ENCODE data around the gene MORC2.

MORC2 gene

DNA sequence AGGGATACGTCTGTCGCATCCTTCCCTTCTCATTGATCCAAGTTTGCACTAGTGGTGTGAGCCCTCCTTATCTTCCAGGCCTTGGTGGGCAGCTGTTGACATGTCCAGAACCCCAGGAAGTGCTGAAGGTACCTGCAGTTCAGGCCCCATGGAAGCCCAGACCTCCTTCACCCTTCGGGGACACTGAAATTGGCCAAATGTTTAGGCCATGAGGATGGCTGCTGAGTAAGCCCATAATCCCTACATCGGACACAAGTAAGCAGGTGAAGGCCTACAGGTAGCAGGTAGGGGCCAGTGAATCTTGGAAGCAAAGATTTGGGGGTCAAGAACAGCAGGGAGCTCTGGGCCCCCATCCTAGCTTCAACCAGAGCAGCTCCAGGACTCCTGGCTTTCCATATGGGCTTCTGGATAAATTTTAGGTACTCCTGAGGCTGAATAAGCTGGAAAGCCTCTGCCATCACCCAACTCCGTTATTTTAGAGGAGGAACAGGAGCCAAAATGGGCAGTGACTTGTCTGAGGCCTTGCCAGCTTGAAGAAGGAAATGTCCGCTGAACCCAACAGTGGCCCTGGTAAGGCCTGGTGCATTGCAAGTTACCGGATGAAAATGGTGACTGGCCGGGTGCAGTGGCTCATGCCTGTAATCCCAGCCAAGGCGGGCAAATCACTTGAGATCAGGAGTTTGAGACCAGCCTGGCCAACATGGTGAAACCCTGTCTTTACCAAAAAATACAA lies 45.2 kb downstream of the MORC2 start:
- no peak for FAIRE-seq

DNA sequence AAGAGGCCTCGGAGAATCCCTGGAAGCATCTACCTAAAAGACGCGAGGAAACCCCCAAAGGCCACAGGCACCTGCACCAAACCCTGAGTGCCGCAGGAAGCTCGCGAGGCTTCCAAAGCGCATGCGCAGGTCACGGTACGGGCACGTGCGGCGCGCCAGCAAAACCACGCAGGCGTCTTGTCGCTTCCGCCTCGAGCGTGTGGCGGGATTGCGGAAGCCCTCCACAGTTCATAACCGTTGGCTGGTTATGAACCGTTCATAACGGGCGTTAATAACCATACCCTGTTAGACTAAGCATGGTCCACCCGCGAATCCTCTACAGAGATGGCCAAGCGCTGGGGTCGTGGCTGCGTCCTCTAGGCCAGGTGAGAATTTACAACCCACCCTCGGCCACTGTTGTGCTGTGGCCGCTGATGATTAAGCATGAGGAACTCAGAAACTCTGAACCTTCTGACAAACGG lies 46.4 kb downstream of the MORC2 start:
- no peak for FAIRE-seq
- TF ChIP-seq, protein P1, sequence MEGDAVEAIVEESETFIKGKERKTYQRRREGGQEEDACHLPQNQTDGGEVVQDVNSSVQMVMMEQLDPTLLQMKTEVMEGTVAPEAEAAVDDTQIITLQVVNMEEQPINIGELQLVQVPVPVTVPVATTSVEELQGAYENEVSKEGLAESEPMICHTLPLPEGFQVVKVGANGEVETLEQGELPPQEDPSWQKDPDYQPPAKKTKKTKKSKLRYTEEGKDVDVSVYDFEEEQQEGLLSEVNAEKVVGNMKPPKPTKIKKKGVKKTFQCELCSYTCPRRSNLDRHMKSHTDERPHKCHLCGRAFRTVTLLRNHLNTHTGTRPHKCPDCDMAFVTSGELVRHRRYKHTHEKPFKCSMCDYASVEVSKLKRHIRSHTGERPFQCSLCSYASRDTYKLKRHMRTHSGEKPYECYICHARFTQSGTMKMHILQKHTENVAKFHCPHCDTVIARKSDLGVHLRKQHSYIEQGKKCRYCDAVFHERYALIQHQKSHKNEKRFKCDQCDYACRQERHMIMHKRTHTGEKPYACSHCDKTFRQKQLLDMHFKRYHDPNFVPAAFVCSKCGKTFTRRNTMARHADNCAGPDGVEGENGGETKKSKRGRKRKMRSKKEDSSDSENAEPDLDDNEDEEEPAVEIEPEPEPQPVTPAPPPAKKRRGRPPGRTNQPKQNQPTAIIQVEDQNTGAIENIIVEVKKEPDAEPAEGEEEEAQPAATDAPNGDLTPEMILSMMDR (IDR thresholded peaks at IDR 0.05; ENCODE audit: insufficient read depth, missing control alignments) = no peak
- DNase-seq (ENCODE audit: insufficient read length, low spot score) = peak; percentile 22

More for the DNA sequence above, 45.2 kb downstream of the MORC2 start:
- no peak for DNase-seq (ENCODE audit: insufficient read length, low spot score)
- TF ChIP-seq, protein P1 (IDR thresholded peaks at IDR 0.05; ENCODE audit: insufficient read depth, missing control alignments) = no peak

DNA sequence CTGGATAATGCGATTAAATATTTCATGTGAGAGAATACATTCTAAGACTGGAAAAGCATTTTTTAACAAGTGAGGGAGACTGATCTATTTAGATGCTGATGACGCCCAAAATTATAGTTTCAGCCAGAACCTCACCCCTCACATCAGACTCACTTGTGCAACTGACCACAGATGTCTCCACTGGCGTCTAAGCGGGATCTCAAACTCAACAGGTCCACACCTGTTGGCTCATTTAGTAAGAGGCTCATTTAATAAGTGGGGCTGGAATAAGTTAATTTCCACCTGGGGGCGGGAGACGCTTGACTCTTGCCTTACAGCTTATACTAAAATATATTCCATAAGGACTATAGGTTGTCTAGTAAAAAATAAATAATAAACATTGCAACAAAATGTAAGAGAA lies 47.5 kb downstream of the MORC2 start:
- DNase-seq (ENCODE audit: insufficient read length, low spot score) (no peak), FAIRE-seq (no peak)
- TF ChIP-seq, protein P1 (IDR thresholded peaks at IDR 0.05; ENCODE audit: insufficient read depth, missing control alignments) = no peak

DNA sequence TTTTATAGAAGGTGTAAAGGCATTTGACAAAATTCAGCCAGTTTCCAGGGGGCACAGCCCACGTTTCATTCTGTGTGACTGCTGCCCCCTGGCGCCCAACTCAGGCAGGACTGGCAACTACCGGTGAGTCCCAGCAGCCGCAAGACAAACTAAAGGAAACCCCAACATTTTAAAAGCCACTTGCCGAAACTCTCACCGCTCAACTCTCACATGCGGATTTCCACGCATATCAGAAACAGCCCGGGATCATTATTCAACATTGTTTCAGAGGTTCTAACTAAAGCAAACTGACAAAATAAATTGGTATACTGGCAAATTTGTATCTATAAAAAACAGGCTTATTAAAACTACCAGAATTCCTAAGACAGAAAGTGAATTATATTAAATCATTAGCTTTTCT lies 48.2 kb downstream of the MORC2 start:
- TF ChIP-seq, protein P1 (IDR thresholded peaks at IDR 0.05; ENCODE audit: insufficient read depth, missing control alignments) = peak; percentile 87
- FAIRE-seq (no peak), DNase-seq (ENCODE audit: insufficient read length, low spot score) (no peak)

DNA sequence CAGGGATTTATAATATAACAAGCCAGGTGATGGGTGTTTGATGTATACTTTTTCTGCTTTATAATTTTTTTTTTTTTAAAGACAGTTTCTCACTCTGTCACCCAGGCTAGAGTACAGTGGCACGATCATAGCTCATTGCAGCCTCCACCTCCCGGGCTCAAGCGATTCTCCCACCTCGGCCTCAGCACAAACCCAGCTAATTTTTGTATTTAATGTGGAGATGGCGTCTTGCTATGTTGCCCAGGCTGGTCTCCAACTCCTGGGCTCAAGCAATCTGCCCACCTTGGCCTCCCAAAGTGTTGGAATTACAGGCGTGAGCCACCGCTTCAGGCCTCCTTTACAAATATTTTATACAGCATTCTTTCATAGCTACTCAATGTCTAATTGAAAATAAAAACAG lies 48.6 kb downstream of the MORC2 start:
- TF ChIP-seq, protein P1 (IDR thresholded peaks at IDR 0.05; ENCODE audit: insufficient read depth, missing control alignments) = no peak
- no peak for DNase-seq (ENCODE audit: insufficient read length, low spot score)
- FAIRE-seq = no peak

DNA sequence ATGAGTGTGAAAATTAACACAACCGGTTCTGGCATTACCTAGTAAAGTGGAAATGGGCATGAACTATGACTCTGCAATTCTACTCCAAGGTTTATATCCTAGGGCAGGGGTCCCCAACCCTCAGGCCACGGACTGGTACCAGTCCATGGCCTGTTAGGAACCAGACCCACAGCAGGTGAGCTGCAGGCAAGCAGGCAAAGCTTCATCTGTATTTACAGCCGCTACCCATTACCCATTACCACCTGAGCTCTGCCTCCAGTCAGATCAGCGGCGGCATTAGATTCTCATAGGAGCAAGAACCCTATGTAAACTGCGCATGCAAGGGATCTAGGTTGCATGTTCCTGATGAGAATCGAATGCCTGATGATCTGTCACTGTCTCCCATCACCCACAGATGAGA lies 49.8 kb downstream of the MORC2 start:
- TF ChIP-seq, protein P1 (IDR thresholded peaks at IDR 0.05; ENCODE audit: insufficient read depth, missing control alignments) = no peak
- FAIRE-seq = no peak
- DNase-seq (ENCODE audit: insufficient read length, low spot score) = no peak

DNA sequence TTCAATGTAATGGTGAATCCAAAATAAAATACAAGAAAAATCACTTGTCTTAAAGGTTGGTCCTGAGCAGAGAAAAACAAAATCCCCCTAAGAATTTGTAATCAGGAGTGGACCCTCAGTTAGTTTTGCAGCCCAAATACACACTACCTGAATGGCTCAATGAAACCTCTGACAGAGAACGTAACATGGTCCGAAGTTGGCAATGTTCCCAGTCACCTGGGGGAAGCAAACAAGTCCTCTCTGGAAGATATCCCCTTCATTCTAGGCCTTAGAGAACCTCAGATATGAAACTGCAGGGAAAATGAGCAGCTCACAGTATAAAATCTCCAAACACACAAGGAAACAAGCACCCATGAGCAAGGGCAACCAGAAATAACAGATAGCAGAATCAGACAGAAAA lies 58.2 kb downstream of the MORC2 start:
- no peak for FAIRE-seq
- no peak for DNase-seq (ENCODE audit: insufficient read length, low spot score)
- TF ChIP-seq, protein P1 (IDR thresholded peaks at IDR 0.05; ENCODE audit: insufficient read depth, missing control alignments) = no peak
